ENCODE measurements around the gene INTS6.

Gene INTS6

GRCh38 chr13:51405176-51405575 is 47.7 kb downstream of the INTS6 start:
- no peak for DNase-seq

DNA sequence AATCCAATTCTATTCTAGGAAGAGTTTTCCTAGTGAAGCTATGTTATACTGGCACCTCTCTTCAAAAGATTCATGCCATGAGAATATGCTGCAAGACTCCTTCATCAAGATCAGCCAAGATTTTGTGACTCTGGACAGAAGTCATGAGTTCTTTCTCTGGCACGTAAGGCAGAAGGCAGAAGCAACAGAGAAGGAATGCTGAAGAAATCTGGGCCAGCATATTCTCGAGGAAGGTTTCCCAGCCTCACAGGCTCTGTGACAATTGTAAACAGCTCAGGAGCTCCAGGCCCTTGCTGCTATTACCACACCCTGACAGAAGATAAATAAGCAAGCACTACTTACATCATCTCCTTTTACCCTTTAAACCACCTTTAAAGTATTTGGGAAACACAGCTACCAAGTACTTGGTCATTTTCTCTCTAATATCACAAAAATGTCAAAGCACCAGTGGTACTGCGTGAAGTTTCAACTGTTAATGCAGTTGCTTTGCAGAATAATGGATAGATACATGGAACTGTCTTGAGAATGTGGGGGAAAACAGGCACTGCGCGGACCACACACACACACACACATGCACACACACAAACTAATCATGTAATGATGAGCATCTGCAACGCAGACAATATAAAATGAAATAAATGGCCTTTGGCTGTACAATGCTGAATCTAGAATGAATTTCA is 55.4 kb downstream of the INTS6 start:
- no peak for DNase-seq

GRCh38 chr13:51396352-51396751 is 56.5 kb downstream of the INTS6 start:
- DNase-seq = no peak

DNA sequence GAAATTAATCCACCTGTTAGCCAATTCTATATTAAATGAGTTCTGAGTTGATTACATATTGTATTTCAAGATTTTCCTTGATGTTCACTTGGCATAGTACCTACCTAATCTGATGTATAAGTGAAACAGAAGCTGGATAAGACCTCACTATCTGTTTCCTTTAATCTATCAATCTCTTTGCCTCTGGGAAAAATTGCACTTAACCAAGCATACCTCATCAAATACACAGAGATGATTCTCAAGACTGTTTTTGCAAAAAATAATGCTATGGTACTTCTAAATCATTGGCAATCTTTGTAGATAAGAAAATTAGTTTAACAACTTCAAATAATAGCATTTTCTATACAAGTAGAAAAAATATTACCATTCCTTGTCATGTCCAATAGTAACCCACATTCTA is 58.1 kb downstream of the INTS6 start:
- no peak for DNase-seq

GRCh38 chr13:51385114-51385513 is 67.7 kb downstream of the INTS6 start:
- DNase-seq = no peak

GRCh38 chr13:51380269-51380668 is 72.6 kb downstream of the INTS6 start:
- no peak for DNase-seq

GRCh38 chr13:51373451-51373850 is 79.4 kb downstream of the INTS6 start:
- no peak for DNase-seq

GRCh38 chr13:51371768-51372399 is 81.0 kb downstream of the INTS6 start:
- no peak for DNase-seq

DNA sequence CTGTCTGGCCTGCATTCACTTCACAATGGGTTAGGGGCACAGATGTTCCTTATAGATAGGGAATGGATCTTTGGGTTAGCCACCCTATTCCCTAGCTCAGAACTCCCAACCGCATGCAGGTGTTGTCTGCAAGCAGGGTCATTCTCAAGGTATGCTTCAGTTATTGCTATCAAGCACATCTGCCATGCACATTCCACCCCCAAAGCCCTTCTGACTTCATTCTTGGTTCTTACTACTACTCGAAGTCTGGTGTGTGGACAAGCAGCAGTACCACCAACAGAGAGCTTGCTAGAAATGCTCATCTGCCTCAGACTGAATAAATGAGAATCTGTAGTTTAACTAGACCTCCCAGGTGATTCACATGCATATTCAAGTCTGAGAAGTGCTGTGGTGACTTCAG is 82.0 kb downstream of the INTS6 start:
- DNase-seq = no peak

GRCh38 chr13:51370116-51370515 is 82.7 kb downstream of the INTS6 start:
- no peak for DNase-seq

GRCh38 chr13:51364404-51365008 is 88.3 kb downstream of the INTS6 start:
- no peak for DNase-seq

- no peak for DNase-seq
Observed at GRCh38 chr13:51363625-51364024, 89.2 kb downstream of the INTS6 start.

DNA sequence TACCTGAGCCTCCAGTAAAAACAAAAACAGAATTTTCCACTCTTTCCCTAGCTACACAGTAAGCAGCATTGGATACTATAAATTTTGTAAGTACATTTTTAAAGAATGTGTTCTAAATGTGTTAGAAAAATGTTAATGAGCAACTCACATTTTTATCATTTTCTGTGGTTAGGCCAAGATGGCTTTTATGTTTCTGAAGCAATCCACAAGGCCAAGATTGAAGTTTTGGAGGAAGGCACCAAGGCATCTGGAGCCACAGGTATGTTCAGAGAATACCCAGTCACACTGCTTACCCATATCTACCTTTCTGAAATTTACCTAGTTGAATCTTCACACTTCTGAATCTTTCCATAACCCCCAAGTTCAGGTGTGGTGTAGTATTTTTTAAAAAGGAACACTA is 91.7 kb downstream of the INTS6 start:
- no peak for DNase-seq

- DNase-seq = no peak
Observed at GRCh38 chr13:51360489-51360888, 92.3 kb downstream of the INTS6 start.

- no peak for DNase-seq
Observed at GRCh38 chr13:51359352-51359751, 93.5 kb downstream of the INTS6 start.

DNA sequence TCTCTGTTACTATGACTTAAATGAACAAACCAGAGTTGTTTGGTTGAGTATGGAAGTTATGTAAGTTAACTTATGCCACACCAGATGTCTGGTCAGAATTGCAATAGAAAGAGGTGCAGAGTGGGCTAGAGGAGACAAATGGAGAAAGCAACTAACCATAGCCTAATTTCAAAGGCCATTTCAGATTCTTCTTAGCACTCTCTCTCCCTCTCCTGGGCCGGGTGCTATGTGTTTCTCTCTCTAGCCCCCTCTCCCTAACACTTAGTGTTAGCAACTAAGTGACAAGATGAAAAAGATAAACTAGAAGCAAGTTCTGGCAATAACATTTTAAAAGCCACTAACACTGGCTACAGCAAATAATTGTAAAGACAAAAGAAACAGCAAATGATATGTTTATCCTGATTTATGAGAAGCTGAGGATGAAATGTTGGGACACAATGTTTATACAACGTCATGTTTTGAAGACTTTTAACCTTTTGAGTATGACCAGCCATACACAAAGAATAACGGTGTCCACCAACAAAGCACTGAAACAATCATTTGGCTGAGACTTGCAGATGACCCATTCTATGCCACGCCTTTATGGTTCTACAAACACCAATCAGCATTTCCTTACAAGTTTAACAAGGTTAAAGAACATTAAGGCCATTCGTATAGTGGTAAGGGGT is 94.8 kb downstream of the INTS6 start:
- DNase-seq = no peak

DNA sequence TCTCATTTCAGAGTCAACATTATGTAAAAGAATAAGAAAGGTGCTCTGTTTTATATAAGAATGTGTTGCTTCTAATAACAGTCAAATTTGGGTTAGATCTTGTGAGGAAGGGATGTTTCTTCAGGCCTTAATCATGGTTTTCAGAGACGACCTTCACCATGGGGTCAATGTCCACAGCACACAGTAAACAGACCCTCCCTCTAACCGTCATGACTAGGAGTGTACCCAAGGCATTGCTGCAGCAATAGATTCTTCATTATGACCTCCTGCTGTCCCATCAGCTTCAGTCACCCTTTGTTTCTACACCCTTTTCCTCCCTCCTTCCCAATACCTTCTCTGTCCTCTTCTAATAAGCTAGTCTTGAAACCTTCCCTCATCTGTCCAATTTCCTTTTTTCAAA is 97.6 kb downstream of the INTS6 start:
- no peak for DNase-seq

GRCh38 chr13:51349016-51349415 is 103.8 kb downstream of the INTS6 start:
- DNase-seq = no peak

DNA sequence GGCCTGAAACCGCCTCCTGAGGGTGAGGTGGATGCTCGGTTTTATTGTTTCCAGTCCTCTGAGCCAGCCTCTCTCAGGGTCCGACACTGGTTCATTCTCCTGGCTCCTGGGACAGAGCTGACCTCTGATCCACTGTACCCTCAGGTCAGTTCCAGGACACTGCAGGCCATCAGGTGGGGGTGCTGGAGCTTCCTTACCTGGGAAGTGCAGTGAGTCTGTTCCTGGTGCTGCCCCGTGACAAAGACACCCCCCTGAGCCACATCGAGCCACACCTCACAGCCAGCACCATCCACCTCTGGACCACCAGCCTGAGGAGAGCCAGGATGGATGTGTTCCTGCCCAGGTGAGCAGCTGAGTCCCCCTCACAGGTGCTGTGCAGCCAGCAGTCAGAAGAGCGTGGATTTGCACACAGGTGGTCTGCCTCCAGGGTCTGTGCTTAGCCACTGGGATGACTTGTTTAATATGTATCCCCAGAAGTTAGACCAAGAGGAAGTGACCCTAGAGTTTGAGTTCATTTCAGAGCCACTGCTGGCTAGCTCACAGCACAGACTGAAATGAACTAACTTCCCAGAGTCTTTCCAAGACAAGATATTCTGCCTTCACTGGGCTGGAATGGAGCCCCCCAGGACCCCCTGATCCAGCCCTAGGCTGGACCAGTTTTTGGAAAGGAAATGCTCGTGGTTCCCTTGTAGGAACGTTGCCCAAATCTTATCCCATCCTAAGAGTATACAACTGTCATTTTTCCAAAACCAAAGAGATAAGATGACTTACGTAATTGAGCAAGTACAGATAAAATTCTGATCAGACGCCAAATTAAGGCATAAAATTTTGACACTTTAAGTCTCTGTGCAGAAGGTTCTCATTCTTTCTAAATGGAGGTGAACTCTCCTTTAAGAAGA is 104.5 kb downstream of the INTS6 start:
- no peak for DNase-seq

DNA sequence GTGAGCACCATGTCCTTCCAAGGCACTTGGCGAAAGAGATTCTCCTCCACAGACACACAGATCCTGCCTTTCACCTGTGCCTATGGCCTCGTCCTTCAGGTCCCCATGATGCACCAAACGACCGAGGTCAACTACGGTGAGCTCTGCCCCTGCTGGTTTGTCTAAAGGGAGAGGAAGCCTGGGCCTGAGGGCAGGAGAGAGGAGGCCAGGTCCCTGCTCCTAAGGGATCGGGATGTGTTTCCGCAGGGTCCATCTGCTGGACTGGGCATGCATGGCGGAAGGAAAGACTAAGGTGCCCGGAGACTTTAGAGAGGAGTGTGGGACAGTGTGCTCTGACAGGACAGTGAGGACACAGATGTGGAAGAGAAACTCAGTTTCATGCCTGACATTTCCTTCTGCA is 105.7 kb downstream of the INTS6 start:
- no peak for DNase-seq

DNA sequence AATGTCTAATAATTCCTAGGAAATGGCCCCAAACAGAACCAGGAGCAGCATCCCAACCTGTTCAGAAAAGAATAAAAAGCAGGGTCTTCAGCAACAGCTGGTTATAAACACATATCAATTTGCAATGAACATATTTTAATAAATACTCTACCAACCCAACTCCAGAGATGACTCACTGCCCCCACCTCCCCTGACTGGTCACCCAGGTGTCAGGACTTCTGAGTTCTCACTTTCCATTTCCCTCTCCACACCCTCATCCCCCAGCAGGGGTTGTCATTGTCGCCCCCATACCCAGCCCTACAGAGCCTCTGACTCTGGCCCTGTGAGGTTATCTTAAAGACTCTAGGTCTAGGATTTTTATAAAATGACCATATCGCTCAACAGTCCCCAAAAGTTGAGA is 106.4 kb downstream of the INTS6 start:
- no peak for DNase-seq

GRCh38 chr13:51343475-51343874 is 109.4 kb downstream of the INTS6 start:
- DNase-seq = no peak

- DNase-seq = no peak
Observed at GRCh38 chr13:51342706-51343105, 110.1 kb downstream of the INTS6 start.
